Gastroesophageal sphincter (tissue), 4 donors: Measurements from ENCODE around the gene KRT34. TPM values are rescaled to one million over a fixed set of nuclear protein-coding genes. Genes with fewer than 3 reads are reported as not detected.
"Not testable (repeated sequence)": the region's sequence is repeated elsewhere in the genome, so short reads cannot be mapped to it uniquely, and the experiment has no call there.

Source experiments
- ATAC-seq: fragments of 150-250 bp; one replicate; pipeline ENCODE4 v1.9.1; 2016; ENCODE audit warnings: mild to moderate bottlenecking, moderate library complexity
- H3K27ac ChIP-seq, 4 donors: fragments of 200-600 bp; sonication (generic) in 3 of 4; 1 replicate in 3 of 4; 2 replicates in 1 of 4; pipeline ENCODE4 v1.5.1; 2016 to 2019
- H3K27me3 ChIP-seq: fragments of 200-600 bp; sonication (generic); one replicate; pipeline ENCODE4 v1.5.1; 2019
- H3K36me3 ChIP-seq, 2 donors: fragments of 200-600 bp; sonication (generic); one replicate each; pipeline ENCODE4 v1.5.1; 2019; ENCODE audit warnings: control low read depth in 1 of 2
- H3K4me1 ChIP-seq, 3 donors: fragments of 200-600 bp; sonication (generic); 1 replicate in 2 of 3; 2 replicates in 1 of 3; pipeline ENCODE4 v1.5.1; 2016 to 2019; ENCODE audit warnings: control low read depth in 2 of 3
- H3K4me3 ChIP-seq, 2 donors: fragments of 200-600 bp; sonication (generic); one replicate each; pipeline ENCODE4 v1.5.1; 2019; ENCODE audit warnings: mild to moderate bottlenecking in 1 of 2, moderate library complexity in 1 of 2
- H3K9me3 ChIP-seq, 3 donors: fragments of 200-600 bp; sonication (generic); one replicate each; pipeline ENCODE4 v1.5.1; 2017 to 2019; ENCODE audit warnings: control low read depth in 2 of 3
- CTCF ChIP-seq, 4 experiments: fragments of 200-600 bp in 2 of 4; fragments of 450-650 bp in 2 of 4; sonication (generic) in 1 of 4; IDR thresholded peaks; one replicate each; pipeline ENCODE4 v1.5.1; 2017 to 2019; ENCODE audit warnings: antibody characterized with exemption in 4 of 4, mild to moderate bottlenecking in 2 of 4, moderate library complexity in 2 of 4
- EP300 ChIP-seq: sonication (generic); formaldehyde crosslinking; IDR thresholded peaks from one replicate; pipeline ENCODE4 v1.6.1; 2017; ENCODE audit warnings: antibody characterized with exemption, mild to moderate bottlenecking
- POLR2A ChIP-seq, 2 donors: fragments of 450-650 bp; IDR thresholded peaks; one replicate each; pipeline ENCODE4 v1.6.1; 2017; ENCODE audit warnings: antibody characterized with exemption in 2 of 2, mild to moderate bottlenecking in 2 of 2, moderate library complexity in 1 of 2
- POLR2AphosphoS5 ChIP-seq: sonication (generic); formaldehyde crosslinking; IDR thresholded peaks from one replicate; pipeline ENCODE4 v1.6.1; 2017; ENCODE audit warnings: antibody characterized with exemption
- WGBS, 2 donors: methylation state at CpG; one replicate each; pipeline ENCODE4 v1.1.5; 2018; ENCODE audit warnings: low coverage in 1 of 2; 5-methylcytosine and 5-hydroxymethylcytosine counted together
- total RNA-seq, 4 donors: library from RNA; depleted of rRNA; stranded (reverse); fragments of >200 nt; gene quantifications; one replicate each; pipeline ENCODE4 v1.1.0, GENCODE V29; 2016

KRT34 gene
- total RNA-seq, 4 donors from 2014 or later: 0.27 TPM; not detected in 3

DNA sequence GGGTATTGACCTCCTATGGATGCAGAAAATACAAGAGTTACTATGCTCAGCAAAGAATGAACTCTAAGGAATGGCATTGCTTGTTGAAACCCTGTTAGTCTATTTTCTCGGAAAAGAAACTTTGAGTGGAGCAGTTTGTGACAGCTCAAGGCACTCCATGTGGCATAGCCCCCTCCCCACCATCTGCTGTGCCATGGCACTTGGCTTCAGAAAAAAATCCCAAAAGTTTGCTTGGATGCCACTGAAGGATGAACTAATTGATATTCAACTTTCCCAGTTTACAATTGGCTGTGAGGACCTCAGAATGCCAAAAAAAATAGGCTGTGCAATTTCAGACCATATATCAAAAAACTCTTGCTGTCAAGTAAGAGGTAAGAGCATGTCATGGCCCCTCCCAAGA is 13.5 kb upstream of the KRT34 start:
- TF ChIP-seq EP300: no peak
- TF ChIP-seq CTCF (IDR thresholded peaks at IDR 0.05): no peak
- TF ChIP-seq POLR2AphosphoS5: no peak
- no peak for TF ChIP-seq POLR2A (IDR thresholded peaks at IDR 0.05)
- no peak for ATAC-seq
- H3K9me3 ChIP-seq: no peaks in the 10 kb centered on the region
- H3K4me1 ChIP-seq: no peaks in the 10 kb centered on the region
- H3K27ac ChIP-seq: no peak overlapping the region
- H3K36me3 ChIP-seq: no peaks in the 10 kb centered on the region
- no peaks in the 10 kb centered on the region for H3K27me3 ChIP-seq
- no peak overlapping the region for H3K4me3 ChIP-seq
- WGBS, 2 donors: no CpG with 5 or more reads among the region's 1 CpG

- H3K9me3 ChIP-seq, ATAC-seq, H3K36me3 ChIP-seq, H3K4me1 ChIP-seq, H3K27me3 ChIP-seq, H3K4me3 ChIP-seq, H3K27ac ChIP-seq: not testable (repeated sequence)
- 80% methylated on average over 1 of the region's 12 CpGs; no CpG with 5 or more reads in 1 of the 2 donors for WGBS, 2 donors
Observed at GRCh38 chr17:41395044-41395443, 12.9 kb upstream of the KRT34 start.

DNA sequence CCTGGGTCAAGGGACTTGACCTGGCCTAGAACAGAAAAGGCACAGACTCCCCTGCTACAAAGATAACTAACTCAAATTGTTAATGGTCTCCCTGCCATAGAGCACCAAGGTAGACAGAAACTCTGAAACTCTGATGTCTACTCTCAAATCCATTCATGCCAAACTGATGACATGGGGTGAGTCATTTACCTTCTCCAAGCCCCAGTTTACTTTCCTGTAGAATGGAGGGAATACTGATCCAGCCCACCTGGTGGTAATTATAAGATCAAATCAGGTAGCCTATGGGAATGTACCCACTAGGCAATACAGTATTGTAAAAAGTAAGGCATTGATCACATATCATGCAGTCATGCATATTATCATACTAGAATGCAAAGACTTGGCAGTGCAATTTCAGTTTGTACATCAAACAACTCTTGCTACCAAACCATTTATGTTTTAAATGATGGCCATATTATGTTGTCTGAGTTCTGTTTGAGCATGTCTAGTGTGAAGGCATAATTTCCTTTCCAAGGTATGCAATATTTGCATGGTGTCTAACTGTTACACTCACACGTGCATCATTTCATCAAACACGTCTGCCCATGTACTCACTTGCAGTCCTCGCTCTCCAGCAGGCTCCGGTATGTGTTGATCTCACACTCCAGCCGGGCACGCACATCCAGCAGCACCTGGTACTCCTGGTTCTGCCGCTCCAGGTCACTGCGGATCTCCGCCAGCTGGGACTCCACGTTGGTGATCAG is 12.3 kb upstream of the KRT34 start:
- H3K4me1 ChIP-seq: no peaks in the 10 kb centered on the region
- ATAC-seq: no peak
- no peaks in the 10 kb centered on the region for H3K27me3 ChIP-seq
- H3K36me3 ChIP-seq: no peaks in the 10 kb centered on the region
- WGBS, 2 donors: 72 to 80% methylated on average over 4 to 7 of the region's 10 CpGs
- no peak overlapping the region for H3K4me3 ChIP-seq
- no peak overlapping the region for H3K27ac ChIP-seq
- no peaks in the 10 kb centered on the region for H3K9me3 ChIP-seq
- no peak for TF ChIP-seq EP300
- no peak for TF ChIP-seq POLR2AphosphoS5
- TF ChIP-seq CTCF (IDR thresholded peaks at IDR 0.05): no peak
- TF ChIP-seq POLR2A (IDR thresholded peaks at IDR 0.05): no peak

DNA sequence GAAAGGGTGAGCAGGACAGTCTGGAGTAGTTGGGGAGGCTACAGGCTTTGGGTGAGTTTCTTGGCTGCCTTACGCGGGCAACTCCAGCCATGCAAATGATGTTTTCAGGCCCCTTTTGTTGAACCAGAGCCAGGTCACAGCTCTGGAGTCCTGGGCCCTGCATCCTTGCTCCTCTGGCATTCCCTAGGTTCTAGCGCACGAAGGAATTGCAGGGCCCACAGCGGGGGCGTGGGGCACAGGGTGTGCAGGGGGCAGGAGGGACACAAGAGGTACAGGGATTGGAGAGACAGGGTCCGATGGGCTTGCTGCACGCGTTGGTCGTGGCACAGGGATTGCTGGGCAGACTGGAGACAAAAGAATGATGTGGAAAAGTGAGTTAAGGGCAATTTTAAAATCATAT is 11.7 kb upstream of the KRT34 start:
- Histone ChIP-seq H3K9me3 (no peaks in the 10 kb centered on the region), H3K36me3 (no peaks in the 10 kb centered on the region), H3K4me3 (no peak overlapping the region), H3K27ac (no peak overlapping the region), H3K27me3 (no peaks in the 10 kb centered on the region), H3K4me1 (no peaks in the 10 kb centered on the region)
- no peak for ATAC-seq
- no peak for TF ChIP-seq EP300
- no peak for TF ChIP-seq CTCF (IDR thresholded peaks at IDR 0.05)
- no peak for TF ChIP-seq POLR2AphosphoS5
- no peak for TF ChIP-seq POLR2A (IDR thresholded peaks at IDR 0.05)
- WGBS, 2 donors: 88 to 89% methylated on average over 6 of the region's 10 CpGs

GRCh38 chr17:41393294-41393693 is 11.2 kb upstream of the KRT34 start:
- Histone ChIP-seq H3K27me3 (no peaks in the 10 kb centered on the region), H3K36me3 (no peaks in the 10 kb centered on the region), H3K27ac (no peak overlapping the region), H3K4me1 (no peaks in the 10 kb centered on the region), H3K9me3 (no peaks in the 10 kb centered on the region), H3K4me3 (no peak overlapping the region)
- TF ChIP-seq POLR2AphosphoS5: no peak
- no peak for TF ChIP-seq EP300
- TF ChIP-seq POLR2A (IDR thresholded peaks at IDR 0.05): no peak
- TF ChIP-seq CTCF (IDR thresholded peaks at IDR 0.05): no peak
- 47 to 53% methylated on average over 3 of the region's 5 CpGs for WGBS, 2 donors
- ATAC-seq: no peak
